KG1 (cell line): ENCODE measurements around the gene GJB3.
"Not testable (repeated sequence)": the region's sequence is repeated elsewhere in the genome, so short reads cannot be mapped to it uniquely, and the experiment has no call there.

Experiments
- DNase-seq: peaks from one replicate; lab custom pipeline; 2025; lab: John Stamatoyannopoulos, UW

The GJB3 gene

GRCh38 chr1:34786521-34787325 lies 5.7 kb downstream of the GJB3 start:
- peak; percentile 39 for DNase-seq

GRCh38 chr1:34787461-34788420 lies 6.7 kb downstream of the GJB3 start:
- DNase-seq, result no peak

- DNase-seq, result no peak
These were observed 10.0 kb downstream of the GJB3 start for GRCh38 chr1:34790985-34791384.

- DNase-seq, result no peak
These were observed 11.4 kb downstream of the GJB3 start for GRCh38 chr1:34792424-34792823.

- no peak for DNase-seq
These were observed 12.1 kb downstream of the GJB3 start, which contains the start of gene GJA4 for GRCh38 chr1:34792868-34793727. Gene GJA4 (plus strand): TSS chr1:34792999. CDS start chr1:34794214, 1,215 bp downstream.

- DNase-seq, result no peak
These were observed 13.2 kb downstream of the GJB3 start for GRCh38 chr1:34794001-34794789.

- DNase-seq, result no peak
These were observed 13.8 kb downstream of the GJB3 start for GRCh38 chr1:34794790-34795180.

- DNase-seq, result no peak
These were observed 14.9 kb downstream of the GJB3 start for GRCh38 chr1:34795916-34796315.

GRCh38 chr1:34796990-34797389 lies 16.0 kb downstream of the GJB3 start:
- no peak for DNase-seq

- no peak for DNase-seq
These were observed 19.2 kb downstream of the GJB3 start for GRCh38 chr1:34800214-34800613.

- no peak for DNase-seq
These were observed 22.8 kb downstream of the GJB3 start for GRCh38 chr1:34803770-34804169.

GRCh38 chr1:34806396-34806795 lies 25.4 kb downstream of the GJB3 start:
- no peak for DNase-seq

- no peak for DNase-seq
These were observed 27.2 kb downstream of the GJB3 start for GRCh38 chr1:34808051-34808810.

- not testable (repeated sequence) for DNase-seq
These were observed 29.8 kb downstream of the GJB3 start for GRCh38 chr1:34810781-34811180.

GRCh38 chr1:34816332-34816731 lies 35.3 kb downstream of the GJB3 start:
- DNase-seq, result no peak

GRCh38 chr1:34816778-34817177 lies 35.8 kb downstream of the GJB3 start:
- no peak for DNase-seq

GRCh38 chr1:34818862-34819261 lies 37.8 kb downstream of the GJB3 start:
- DNase-seq, result not testable (repeated sequence)

- DNase-seq, result no peak
These were observed 41.2 kb downstream of the GJB3 start for GRCh38 chr1:34822202-34822601.

- DNase-seq, result no peak
These were observed 43.9 kb downstream of the GJB3 start for GRCh38 chr1:34824817-34825454.
